Left ventricle myocardium superior (tissue), 1 donor: ENCODE measurements around the gene EPC1. TPM values are rescaled to one million over a fixed set of nuclear protein-coding genes. Genes with fewer than 3 reads are reported as not detected.
"Not testable (repeated sequence)": the region's sequence is repeated elsewhere in the genome, so short reads cannot be mapped to it uniquely, and the experiment has no call there.

Experiments used
- ATAC-seq: fragments of 200-7000 bp; cut with Tn5 transposase; one replicate; pipeline ENCODE4 v1.9.1; 2020; ENCODE audit warnings: mild to moderate bottlenecking, moderate library complexity
- DNase-seq: peaks from one replicate; pipeline ENCODE4 v3.0.0-alpha.2; 2020
- intact Hi-C: fragments of 100-400 bp; cut with micrococcal nuclease; formaldehyde crosslinking; loops from one replicate; pipeline ENCODE4 v1.11.0; 2022
- total RNA-seq: library from RNA; stranded (reverse); fragmentation: NEBNext Ultra II Directional; extraction: Animal tissue kit (Norgen Biotek cat#: 25700); gene quantifications from one replicate; pipeline ENCODE4 v1.2.1, GENCODE V29; 2021
- donor health status: DM: no; HTN: yes; CAD: no; lungs with severe emphysema.

The EPC1 gene
- total RNA-seq, 1 donor from 2014 or later: 18.6 TPM

GRCh38 chr10:32374605-32375004 is 27.6 kb upstream of the EPC1 start:
- no peak for DNase-seq
- no peak for ATAC-seq
- intact Hi-C loops: no loop called here

GRCh38 chr10:32373496-32373895 is 26.5 kb upstream of the EPC1 start:
- ATAC-seq (no peak), DNase-seq (no peak)
- intact Hi-C loops: no loop called here

- no peak for DNase-seq
- intact Hi-C loops: no loop called here
- no peak for ATAC-seq
Observed at GRCh38 chr10:32373031-32373430, 26.1 kb upstream of the EPC1 start.

GRCh38 chr10:32372000-32372875 is 25.3 kb upstream of the EPC1 start:
- intact Hi-C loops: no loop called here
- DNase-seq: no peak
- no peak for ATAC-seq

GRCh38 chr10:32371101-32371500 is 24.1 kb upstream of the EPC1 start:
- intact Hi-C loops: no loop called here
- DNase-seq: no peak
- ATAC-seq: peak; percentile 86

- intact Hi-C loops: no loop called here
- DNase-seq (peak; percentile 54), ATAC-seq (peak; percentile 49)
Observed at GRCh38 chr10:32367793-32368453, 21.0 kb upstream of the EPC1 start.

- ATAC-seq (no peak), DNase-seq (no peak)
- intact Hi-C loops: no loop called here
Observed at GRCh38 chr10:32366588-32366987, 19.6 kb upstream of the EPC1 start.

- ATAC-seq (no peak), DNase-seq (no peak)
- intact Hi-C loops: no loop called here
Observed at GRCh38 chr10:32366111-32366510, 19.2 kb upstream of the EPC1 start.

- DNase-seq, intact Hi-C loops, ATAC-seq: not testable (repeated sequence)
Observed at GRCh38 chr10:32365404-32365803, 18.4 kb upstream of the EPC1 start.

- no peak for DNase-seq
- ATAC-seq: no peak
- intact Hi-C loops: no loop called here
Observed at GRCh38 chr10:32362571-32362970, 15.6 kb upstream of the EPC1 start.

- DNase-seq (no peak), ATAC-seq (no peak)
- intact Hi-C loops: no loop called here
Observed at GRCh38 chr10:32360884-32361283, 13.9 kb upstream of the EPC1 start.

GRCh38 chr10:32360241-32360640 is 13.3 kb upstream of the EPC1 start:
- ATAC-seq (no peak), DNase-seq (no peak)
- intact Hi-C loops: no loop called here

- DNase-seq: no peak
- intact Hi-C loops: no loop called here
- ATAC-seq: no peak
Observed at GRCh38 chr10:32357056-32357735, 10.2 kb upstream of the EPC1 start.

GRCh38 chr10:32354690-32355089 is 7.7 kb upstream of the EPC1 start:
- intact Hi-C loops, DNase-seq, ATAC-seq: not testable (repeated sequence)

GRCh38 chr10:32350811-32351350 is 3.9 kb upstream of the EPC1 start:
- ATAC-seq (no peak), DNase-seq (no peak)
- intact Hi-C loops: no loop called here

GRCh38 chr10:32349968-32350738 is 3.2 kb upstream of the EPC1 start:
- ATAC-seq: no peak
- intact Hi-C loops: loop anchor here (5.0 kb wide), 1 partner anchor 93 kb away; no protein-coding TSS in a partner anchor
- DNase-seq: no peak

- no peak for DNase-seq
- intact Hi-C loops: loop anchor here (5.0 kb wide), 1 partner anchor 92 kb away; no protein-coding TSS in a partner anchor
- ATAC-seq: no peak
Observed at GRCh38 chr10:32349199-32349585, 2.2 kb upstream of the EPC1 start.

GRCh38 chr10:32348297-32349198 is 1.6 kb upstream of the EPC1 start:
- ATAC-seq: no peak
- no peak for DNase-seq
- intact Hi-C loops: loop anchor here (5.0 kb wide), 1 partner anchor 91 kb away; no protein-coding TSS in a partner anchor
